IPS-20b (cell line): ENCODE data around the gene ZNF226.
"Not testable (repeated sequence)": the region's sequence is repeated elsewhere in the genome, so short reads cannot be mapped to it uniquely, and the experiment has no call there.

Experiments
- H3K27ac ChIP-seq: one replicate; pipeline ENCODE4 v1.5.1; 2013; ENCODE audit warnings: low read length
- H3K27me3 ChIP-seq: 2 replicates; pipeline ENCODE4 v1.6.1; 2013; ENCODE audit warnings: mild to moderate bottlenecking, low read length, inconsistent platforms; ENCODE audit not compliant: insufficient read depth
- H3K36me3 ChIP-seq: 2 replicates; pipeline ENCODE4 v1.6.1; 2013; ENCODE audit warnings: low read depth, mild to moderate bottlenecking, inconsistent platforms, low read length, moderate library complexity; ENCODE audit not compliant: insufficient read depth
- H3K4me1 ChIP-seq: 2 replicates; pipeline ENCODE4 v1.6.1; 2013; ENCODE audit warnings: mild to moderate bottlenecking, control low read depth, inconsistent platforms, low read length, moderate library complexity; ENCODE audit not compliant: insufficient read depth
- H3K4me3 ChIP-seq: 2 replicates; pipeline ENCODE4 v1.5.1; 2013; ENCODE audit warnings: mild to moderate bottlenecking, low read length, inconsistent platforms
- H3K9ac ChIP-seq: 2 replicates; pipeline ENCODE4 v1.6.1; 2013; ENCODE audit warnings: low read depth, mild to moderate bottlenecking, inconsistent platforms, low read length, moderate library complexity
- H3K9me3 ChIP-seq: 2 replicates; pipeline ENCODE4 v1.6.1; 2013; ENCODE audit warnings: mild to moderate bottlenecking, low read depth, low read length, inconsistent platforms; ENCODE audit not compliant: insufficient read depth

Gene ZNF226

DNA sequence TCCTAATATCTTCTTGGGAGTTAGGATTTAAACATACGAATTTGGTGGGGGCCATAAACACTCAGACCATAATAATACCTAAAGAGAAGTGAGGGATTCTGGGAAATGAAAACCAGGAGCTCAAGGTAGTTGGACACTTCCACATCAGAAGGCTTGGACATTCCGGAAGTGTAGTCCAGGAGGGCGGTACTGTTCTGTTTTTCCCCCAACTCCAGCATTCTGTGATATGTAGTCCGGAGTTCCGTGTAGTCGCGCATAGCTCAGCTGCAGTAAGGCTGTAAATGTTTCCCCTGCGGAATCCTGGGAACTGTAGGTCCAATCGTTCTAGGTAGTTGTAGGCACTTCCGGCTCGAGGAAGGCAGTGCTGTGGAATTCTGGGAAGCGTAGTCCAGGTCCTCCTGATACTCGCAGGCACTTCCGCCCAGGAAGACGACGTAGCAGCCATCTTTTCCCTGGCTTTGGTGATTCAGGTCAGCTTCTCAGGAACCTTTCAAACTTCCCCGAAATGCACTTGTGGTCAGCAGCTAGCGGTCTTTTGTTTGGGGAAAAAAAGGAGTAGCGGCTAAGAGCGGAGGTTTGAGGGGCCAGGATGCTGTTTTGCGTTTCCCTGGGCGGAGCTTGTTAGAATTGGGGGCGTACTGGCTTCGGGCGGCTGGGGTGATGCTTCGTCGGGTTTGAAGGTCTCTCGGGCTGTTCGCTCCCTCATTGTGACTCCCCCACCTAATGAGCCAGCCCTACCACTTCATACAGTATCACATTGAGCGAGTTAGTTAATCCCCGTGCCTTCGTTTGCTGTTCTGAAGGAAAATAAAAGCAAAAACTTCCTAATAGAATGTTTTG, at the start of gene ZNF226:
Gene ZNF226, plus strand, starts transcription at position 428 of the 840 bp plus-strand sequence. CDS start 4,981 bp downstream, outside the sequence.
- Histone ChIP-seq H3K36me3 (peaks cover 31% of the 10 kb centered on the region), H3K27ac (peak within 1 kb of the TSS; percentile 57), H3K4me3 (peak within 1 kb of the TSS; percentile 93), H3K4me1 (peaks cover 4% of the 10 kb centered on the region; the same call in 1 of the 2 replicates), H3K9me3 (peaks cover 13% of the 10 kb centered on the region; the same call in 1 of the 2 replicates), H3K27me3 (no peaks in the 10 kb centered on the region), H3K9ac (peak within 1 kb of the TSS; percentile 92)

DNA sequence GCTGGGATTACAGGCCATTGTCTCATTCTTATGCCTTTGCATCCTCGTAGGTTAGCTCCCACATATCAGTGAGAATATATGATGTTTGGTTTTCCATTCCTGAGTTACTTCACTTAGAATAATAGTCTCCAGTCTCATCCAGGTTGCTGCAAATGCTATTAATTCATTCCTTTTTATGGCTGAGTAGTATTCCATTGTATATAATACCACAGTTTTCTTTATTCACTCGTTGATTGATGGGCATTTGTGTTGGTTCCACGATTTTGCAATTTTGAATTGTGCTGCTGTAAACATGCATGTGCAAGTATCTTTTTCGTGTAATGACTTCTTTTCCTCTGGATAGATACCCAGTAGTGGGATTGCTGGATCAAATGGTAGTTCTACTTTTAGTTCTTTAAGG, 43.7 kb upstream of the ZNF226 start:
- H3K27ac ChIP-seq, H3K9ac ChIP-seq, H3K27me3 ChIP-seq, H3K4me1 ChIP-seq, H3K9me3 ChIP-seq, H3K4me3 ChIP-seq: not testable (repeated sequence)
- peaks cover 23% of the 10 kb centered on the region for H3K36me3 ChIP-seq

DNA sequence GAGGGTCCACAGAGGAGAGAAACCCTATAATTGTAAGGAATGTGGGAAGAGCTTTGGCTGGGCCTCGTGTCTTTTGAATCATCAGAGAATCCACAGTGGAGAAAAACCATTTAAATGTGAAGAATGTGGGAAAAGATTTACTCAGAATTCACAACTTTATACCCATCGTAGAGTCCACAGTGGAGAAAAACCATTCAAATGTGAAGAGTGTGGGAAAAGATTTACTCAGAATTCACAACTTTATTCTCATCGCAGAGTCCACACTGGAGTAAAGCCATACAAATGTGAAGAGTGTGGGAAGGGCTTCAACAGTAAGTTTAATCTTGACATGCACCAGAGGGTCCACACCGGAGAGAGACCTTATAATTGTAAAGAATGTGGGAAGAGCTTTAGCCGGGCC, 32.9 kb upstream of the ZNF226 start:
- Histone ChIP-seq H3K4me3 (no peak overlapping the region), H3K27me3 (no peaks in the 10 kb centered on the region), H3K4me1 (no peaks in the 10 kb centered on the region), H3K36me3 (peaks cover 35% of the 10 kb centered on the region), H3K27ac (no peak overlapping the region), H3K9me3 (peaks cover 51% of the 10 kb centered on the region), H3K9ac (no peak overlapping the region)

DNA sequence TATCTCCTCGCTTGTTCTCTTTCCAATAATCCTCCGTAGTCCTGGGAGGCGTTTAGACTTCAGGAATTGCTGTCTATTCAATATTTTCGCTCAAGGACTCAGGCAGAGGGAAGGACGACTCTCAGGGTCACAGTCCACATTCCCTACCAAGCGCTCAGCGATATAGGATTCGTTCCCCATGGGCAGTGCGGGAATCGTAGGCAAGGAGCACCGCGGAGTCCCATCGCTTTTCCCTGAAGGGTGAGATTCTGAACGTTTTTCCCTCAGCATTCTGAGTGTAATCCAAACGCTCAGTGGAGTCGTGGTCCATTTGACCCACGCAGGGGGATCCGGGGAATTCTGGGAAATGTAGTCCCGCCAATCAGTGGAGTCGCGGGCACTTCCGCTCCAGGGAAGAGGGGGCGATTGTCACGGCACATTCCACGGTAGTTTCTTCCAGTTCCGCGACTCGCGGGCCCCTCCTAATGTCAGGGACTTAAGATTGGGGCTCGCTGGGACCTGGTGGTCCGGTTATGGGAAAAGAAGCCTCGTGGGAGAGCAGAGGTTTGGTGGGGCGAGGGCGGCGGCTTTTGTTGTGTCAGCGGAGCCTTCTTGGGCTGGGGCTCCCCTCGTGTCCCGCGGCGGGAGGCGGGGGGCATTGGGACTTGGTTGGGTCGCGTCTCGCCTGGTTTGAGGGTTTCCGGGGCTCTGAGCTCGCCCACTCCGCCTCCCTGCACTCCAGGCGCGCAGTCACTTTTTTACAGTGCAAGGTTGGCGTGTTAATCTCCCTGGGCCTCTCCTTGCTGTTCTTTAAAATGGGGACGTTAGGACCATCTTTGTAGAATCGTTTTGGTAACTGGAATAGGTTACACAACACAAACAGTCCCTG, 23.5 kb upstream of the ZNF226 start, which contains the start of gene ZNF234:
Gene ZNF234, plus strand, starts transcription at position 364 of the 868 bp plus-strand sequence. CDS start 3,079 bp downstream, outside the sequence.
- H3K9ac ChIP-seq = peak within 1 kb of the TSS; percentile 50
- peaks cover 7% of the 10 kb centered on the region; the same call in 1 of the 2 replicates for H3K36me3 ChIP-seq
- 0 out of 2 replicates have a peak, but pooled peaks cover 4% of the 10 kb centered on the region for H3K4me1 ChIP-seq
- no peak within 1 kb of the TSS for H3K27ac ChIP-seq
- no peaks in the 10 kb centered on the region for H3K27me3 ChIP-seq
- H3K9me3 ChIP-seq = no peaks in the 10 kb centered on the region
- peak within 1 kb of the TSS; percentile 75 for H3K4me3 ChIP-seq

DNA sequence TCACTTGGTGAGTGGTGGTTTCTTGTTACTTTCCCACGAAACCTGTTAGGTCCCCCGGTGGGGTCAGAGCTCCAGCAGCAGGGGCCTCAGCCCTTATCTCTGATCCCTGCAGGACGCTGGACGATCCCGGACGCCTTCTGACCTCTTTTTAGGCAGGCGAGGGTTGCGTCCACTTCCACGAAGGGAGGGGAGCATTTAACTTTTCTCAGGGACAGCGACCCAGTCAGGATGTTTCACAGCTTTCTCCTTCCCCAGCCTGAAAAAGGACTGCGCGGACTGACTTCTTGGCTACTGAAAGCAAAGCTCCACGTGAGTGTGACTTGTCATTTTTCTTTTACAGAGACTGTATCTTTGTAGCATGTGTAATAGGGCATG, 22.9 kb upstream of the ZNF226 start:
- Histone ChIP-seq H3K27ac (no peak overlapping the region), H3K9ac (peak overlapping the region; percentile 50; the same call in 1 of the 2 replicates), H3K27me3 (no peaks in the 10 kb centered on the region), H3K4me1 (0 out of 2 replicates have a peak, but pooled peaks cover 4% of the 10 kb centered on the region), H3K36me3 (peaks cover 7% of the 10 kb centered on the region; the same call in 1 of the 2 replicates), H3K9me3 (no peaks in the 10 kb centered on the region), H3K4me3 (peak overlapping the region; percentile 75)

DNA sequence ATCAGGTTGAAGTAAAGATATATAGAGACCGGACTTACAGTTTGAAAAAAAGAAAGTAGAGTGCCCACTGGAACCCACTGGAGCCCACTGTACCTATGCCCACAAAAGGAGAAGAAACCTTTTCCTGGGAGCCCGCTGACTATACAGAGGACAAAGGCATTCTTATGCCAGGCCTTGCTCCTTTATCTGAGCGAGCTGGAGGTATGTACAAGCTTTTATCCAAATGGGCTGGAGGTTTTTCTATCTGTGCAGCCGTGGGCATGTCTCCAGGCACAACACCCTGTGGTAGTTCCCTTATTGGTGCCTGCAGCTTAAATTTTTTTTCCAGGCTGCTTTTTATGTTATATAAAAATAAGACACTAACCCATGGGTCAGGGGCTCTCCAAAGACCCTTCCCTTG, 15.1 kb upstream of the ZNF226 start:
- Histone ChIP-seq H3K27me3 (no peaks in the 10 kb centered on the region), H3K27ac (no peak overlapping the region), H3K4me3 (no peak overlapping the region), H3K4me1 (no peaks in the 10 kb centered on the region), H3K9ac (no peak overlapping the region), H3K36me3 (peaks cover 52% of the 10 kb centered on the region), H3K9me3 (peaks cover 13% of the 10 kb centered on the region; the same call in 1 of the 2 replicates)

DNA sequence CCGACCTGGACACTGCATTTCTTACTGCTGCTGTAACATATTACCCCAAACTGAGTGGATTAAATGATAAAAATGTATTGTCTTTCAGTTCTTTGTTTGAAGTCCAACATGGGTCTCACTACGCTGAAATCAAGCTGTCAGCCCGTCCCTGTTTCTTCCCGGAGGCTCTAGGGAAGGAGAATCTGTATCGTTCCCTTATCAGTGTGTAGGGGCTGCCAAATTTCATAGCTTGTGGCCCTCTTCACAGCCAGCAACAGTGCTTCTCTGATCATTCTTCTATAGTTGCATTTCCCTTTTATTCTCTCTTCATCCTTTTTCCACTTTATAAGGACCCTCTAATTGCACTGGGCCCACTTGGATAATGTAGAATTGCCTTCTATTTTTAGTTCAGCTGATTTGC, 13.4 kb upstream of the ZNF226 start:
- H3K36me3 ChIP-seq = peaks cover 62% of the 10 kb centered on the region
- no peak overlapping the region for H3K9ac ChIP-seq
- no peak overlapping the region for H3K27ac ChIP-seq
- no peak overlapping the region for H3K4me3 ChIP-seq
- no peaks in the 10 kb centered on the region for H3K27me3 ChIP-seq
- H3K4me1 ChIP-seq = no peaks in the 10 kb centered on the region
- H3K9me3 ChIP-seq = peaks cover 29% of the 10 kb centered on the region

DNA sequence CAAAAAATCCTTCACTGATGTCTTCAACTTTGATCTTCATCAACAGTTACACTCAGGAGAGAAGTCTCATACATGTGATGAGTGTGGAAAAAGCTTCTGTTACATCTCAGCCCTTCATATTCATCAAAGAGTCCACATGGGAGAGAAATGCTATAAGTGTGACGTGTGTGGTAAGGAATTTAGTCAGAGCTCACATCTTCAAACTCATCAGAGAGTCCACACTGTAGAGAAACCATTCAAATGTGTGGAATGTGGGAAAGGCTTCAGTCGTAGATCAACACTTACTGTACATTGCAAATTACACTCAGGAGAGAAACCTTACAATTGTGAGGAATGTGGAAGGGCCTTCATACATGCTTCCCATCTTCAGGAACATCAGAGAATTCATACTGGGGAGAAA, 8.4 kb upstream of the ZNF226 start:
- Histone ChIP-seq H3K4me3 (no peak overlapping the region), H3K9me3 (peaks cover 66% of the 10 kb centered on the region), H3K4me1 (no peaks in the 10 kb centered on the region), H3K36me3 (peaks cover 47% of the 10 kb centered on the region), H3K27me3 (no peaks in the 10 kb centered on the region), H3K27ac (no peak overlapping the region), H3K9ac (no peak overlapping the region)

DNA sequence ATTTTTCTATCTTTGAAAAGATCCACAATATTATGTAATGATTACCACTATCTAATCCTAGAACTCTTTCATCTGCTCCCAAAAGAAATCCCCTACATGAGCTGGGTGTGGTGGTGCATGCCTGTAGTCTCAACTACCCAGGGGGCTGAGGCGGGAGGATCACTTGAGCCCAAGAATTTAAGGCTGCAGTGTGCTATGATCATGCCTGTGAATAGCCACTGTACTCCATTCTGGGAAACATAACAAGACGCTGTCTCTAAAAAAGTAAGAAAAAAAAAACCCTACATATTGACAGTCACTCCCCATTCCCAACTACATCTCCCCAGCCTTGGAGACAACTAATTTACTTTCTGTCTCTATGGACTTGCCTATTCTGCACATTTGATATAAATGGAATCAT, 1.1 kb upstream of the ZNF226 start:
- peaks cover 23% of the 10 kb centered on the region; the same call in 1 of the 2 replicates for H3K9me3 ChIP-seq
- 0 out of 2 replicates have a peak overlapping the region, but pooled peaks have one; percentile 93 for H3K4me3 ChIP-seq
- H3K36me3 ChIP-seq = peaks cover 21% of the 10 kb centered on the region
- no peaks in the 10 kb centered on the region for H3K27me3 ChIP-seq
- H3K4me1 ChIP-seq = peaks cover 4% of the 10 kb centered on the region; the same call in 1 of the 2 replicates
- no peak overlapping the region for H3K9ac ChIP-seq
- no peak overlapping the region for H3K27ac ChIP-seq

DNA sequence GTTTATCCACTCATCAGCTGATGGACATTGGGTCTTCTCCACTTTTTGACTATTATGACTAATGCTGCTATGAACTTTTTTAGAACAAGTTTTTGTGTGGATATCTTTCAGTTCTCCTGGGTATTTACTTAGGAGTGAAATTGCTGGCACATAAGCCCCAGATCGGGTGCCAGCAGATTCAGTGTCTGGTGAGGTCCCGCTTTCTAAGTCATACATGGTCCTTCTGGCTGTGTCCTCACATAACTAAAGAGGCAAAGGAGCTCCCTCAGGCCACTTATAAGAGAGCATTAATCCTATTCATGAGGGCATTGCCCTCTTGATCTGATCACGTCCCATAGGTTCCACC, 600 bp upstream of the ZNF226 start:
- Histone ChIP-seq H3K4me1 (peaks cover 4% of the 10 kb centered on the region; the same call in 1 of the 2 replicates), H3K4me3 (peak overlapping the region; percentile 93), H3K27me3 (no peaks in the 10 kb centered on the region), H3K9me3 (peaks cover 18% of the 10 kb centered on the region; the same call in 1 of the 2 replicates), H3K36me3 (peaks cover 25% of the 10 kb centered on the region), H3K27ac (no peak overlapping the region), H3K9ac (peak overlapping the region; percentile 92; the same call in 1 of the 2 replicates)

DNA sequence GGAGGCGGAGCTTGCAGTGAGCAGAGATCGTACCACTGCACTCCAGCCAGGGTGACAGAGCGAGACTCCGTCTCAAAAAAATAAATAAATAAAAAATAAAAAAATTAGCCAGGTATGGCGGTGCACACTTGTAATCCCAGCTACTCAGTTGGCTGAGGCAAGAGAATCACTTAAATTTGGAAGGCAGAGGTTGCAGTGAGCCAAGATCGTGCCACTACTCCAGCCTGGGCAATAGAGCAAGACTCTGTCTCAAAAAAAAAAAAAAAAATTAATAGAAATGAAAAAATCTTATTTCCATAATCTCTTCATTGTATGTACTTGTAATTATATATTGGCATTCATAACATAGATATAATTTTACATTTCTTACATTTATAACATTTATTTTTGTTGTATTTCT, 5.8 kb downstream of the ZNF226 start:
- Histone ChIP-seq H3K9me3 (peaks cover 35% of the 10 kb centered on the region), H3K36me3 (peaks cover 83% of the 10 kb centered on the region)
- not testable (repeated sequence) for H3K4me1 ChIP-seq, H3K4me3 ChIP-seq, H3K27ac ChIP-seq, H3K27me3 ChIP-seq, H3K9ac ChIP-seq
